Measurements from ENCODE around the gene CXCR5.

CXCR5 gene

GRCh38 chr11:118916842-118917388 lies 33.2 kb downstream of the CXCR5 start:
- Histone ChIP-seq H3K27ac (ENCODE audit: low read depth, low read length) (peak overlapping the region; percentile 94), H3K4me1 (ENCODE audit: insufficient read depth, low read length) (peaks cover 97% of the 10 kb centered on the region), H3K9me3 (ENCODE audit: low read length) (no peaks in the 10 kb centered on the region), H3K4me3 (ENCODE audit: low read depth in 1 of 2, low read length in 2 of 2) (peak overlapping the region; percentile 8 to 9), H3K27me3 (ENCODE audit: control insufficient read depth in 1 of 2, insufficient read depth in 2 of 2, low read length in 2 of 2) (no peaks in the 10 kb centered on the region), H3K9ac (ENCODE audit: low read length) (peak overlapping the region; percentile 72), H3K36me3 (ENCODE audit: insufficient read depth, low read length) (no peaks in the 10 kb centered on the region)

- Histone ChIP-seq H3K27ac (ENCODE audit: low read depth, low read length) (peak overlapping the region; percentile 94), H3K9ac (ENCODE audit: low read length) (peak overlapping the region; percentile 69), H3K4me1 (ENCODE audit: insufficient read depth, low read length) (peaks cover 94% of the 10 kb centered on the region), H3K36me3 (ENCODE audit: insufficient read depth, low read length) (no peaks in the 10 kb centered on the region), H3K27me3 (ENCODE audit: control insufficient read depth in 1 of 2, insufficient read depth in 2 of 2, low read length in 2 of 2) (no peaks in the 10 kb centered on the region), H3K9me3 (ENCODE audit: low read length) (no peaks in the 10 kb centered on the region), H3K4me3 (ENCODE audit: low read depth in 1 of 2, low read length in 2 of 2) (peak overlapping the region in 1 of 2 donors; percentile 46)
Observed at GRCh38 chr11:118917481-118918127, 33.9 kb downstream of the CXCR5 start.

- no peaks in the 10 kb centered on the region for H3K27me3 ChIP-seq (ENCODE audit: control insufficient read depth in 1 of 2, insufficient read depth in 2 of 2, low read length in 2 of 2)
- H3K9ac ChIP-seq (ENCODE audit: low read length) = peak overlapping the region; percentile 69
- peak overlapping the region; percentile 16 to 46 for H3K4me3 ChIP-seq (ENCODE audit: low read depth in 1 of 2, low read length in 2 of 2)
- H3K27ac ChIP-seq (ENCODE audit: low read depth, low read length) = peak overlapping the region; percentile 94
- H3K36me3 ChIP-seq (ENCODE audit: insufficient read depth, low read length) = peaks cover 2% of the 10 kb centered on the region
- H3K9me3 ChIP-seq (ENCODE audit: low read length) = no peaks in the 10 kb centered on the region
- H3K4me1 ChIP-seq (ENCODE audit: insufficient read depth, low read length) = peaks cover 94% of the 10 kb centered on the region
Observed at GRCh38 chr11:118918128-118918685, 34.5 kb downstream of the CXCR5 start.

- Histone ChIP-seq H3K9ac (ENCODE audit: low read length) (peak overlapping the region; percentile 69), H3K27me3 (ENCODE audit: control insufficient read depth in 1 of 2, insufficient read depth in 2 of 2, low read length in 2 of 2) (no peaks in the 10 kb centered on the region), H3K4me1 (ENCODE audit: insufficient read depth, low read length) (peaks cover 94% of the 10 kb centered on the region), H3K36me3 (ENCODE audit: insufficient read depth, low read length) (peaks cover 5% of the 10 kb centered on the region), H3K4me3 (ENCODE audit: low read depth in 1 of 2, low read length in 2 of 2) (peak overlapping the region; percentile 16 to 95), H3K9me3 (ENCODE audit: low read length) (no peaks in the 10 kb centered on the region), H3K27ac (ENCODE audit: low read depth, low read length) (peak overlapping the region; percentile 97)
Observed at GRCh38 chr11:118918686-118919280, 35.1 kb downstream of the CXCR5 start.

GRCh38 chr11:118921121-118921928 lies 37.6 kb downstream of the CXCR5 start:
- peaks cover 5% of the 10 kb centered on the region for H3K36me3 ChIP-seq (ENCODE audit: insufficient read depth, low read length)
- H3K4me1 ChIP-seq (ENCODE audit: insufficient read depth, low read length) = peaks cover 75% of the 10 kb centered on the region
- peak overlapping the region; percentile 97 for H3K27ac ChIP-seq (ENCODE audit: low read depth, low read length)
- peak overlapping the region; percentile 93 to 95 for H3K4me3 ChIP-seq (ENCODE audit: low read depth in 1 of 2, low read length in 2 of 2)
- no peaks in the 10 kb centered on the region for H3K9me3 ChIP-seq (ENCODE audit: low read length)
- peak overlapping the region; percentile 89 for H3K9ac ChIP-seq (ENCODE audit: low read length)
- H3K27me3 ChIP-seq (ENCODE audit: control insufficient read depth in 1 of 2, insufficient read depth in 2 of 2, low read length in 2 of 2) = no peaks in the 10 kb centered on the region

- Histone ChIP-seq H3K4me3 (ENCODE audit: low read depth in 1 of 2, low read length in 2 of 2) (peak overlapping the region; percentile 93 to 95), H3K4me1 (ENCODE audit: insufficient read depth, low read length) (peaks cover 71% of the 10 kb centered on the region), H3K27me3 (ENCODE audit: control insufficient read depth in 1 of 2, insufficient read depth in 2 of 2, low read length in 2 of 2) (no peaks in the 10 kb centered on the region), H3K36me3 (ENCODE audit: insufficient read depth, low read length) (peaks cover 5% of the 10 kb centered on the region), H3K27ac (ENCODE audit: low read depth, low read length) (peak overlapping the region; percentile 97), H3K9ac (ENCODE audit: low read length) (peak overlapping the region; percentile 93), H3K9me3 (ENCODE audit: low read length) (no peaks in the 10 kb centered on the region)
Observed at GRCh38 chr11:118921929-118922744, 38.4 kb downstream of the CXCR5 start.

GRCh38 chr11:118922745-118923627 lies 39.3 kb downstream of the CXCR5 start:
- Histone ChIP-seq H3K4me3 (ENCODE audit: low read depth in 1 of 2, low read length in 2 of 2) (peak overlapping the region; percentile 93 to 95), H3K4me1 (ENCODE audit: insufficient read depth, low read length) (peaks cover 71% of the 10 kb centered on the region), H3K27ac (ENCODE audit: low read depth, low read length) (peak overlapping the region; percentile 97), H3K36me3 (ENCODE audit: insufficient read depth, low read length) (peaks cover 5% of the 10 kb centered on the region), H3K9ac (ENCODE audit: low read length) (peak overlapping the region; percentile 93), H3K27me3 (ENCODE audit: control insufficient read depth in 1 of 2, insufficient read depth in 2 of 2, low read length in 2 of 2) (no peaks in the 10 kb centered on the region), H3K9me3 (ENCODE audit: low read length) (no peaks in the 10 kb centered on the region)

- Histone ChIP-seq H3K9me3 (ENCODE audit: low read length) (no peaks in the 10 kb centered on the region), H3K4me1 (ENCODE audit: insufficient read depth, low read length) (peaks cover 67% of the 10 kb centered on the region), H3K4me3 (ENCODE audit: low read depth in 1 of 2, low read length in 2 of 2) (peak overlapping the region; percentile 93 to 95), H3K36me3 (ENCODE audit: insufficient read depth, low read length) (peaks cover 5% of the 10 kb centered on the region), H3K27ac (ENCODE audit: low read depth, low read length) (peak overlapping the region; percentile 97), H3K9ac (ENCODE audit: low read length) (peak overlapping the region; percentile 93), H3K27me3 (ENCODE audit: control insufficient read depth in 1 of 2, insufficient read depth in 2 of 2, low read length in 2 of 2) (no peaks in the 10 kb centered on the region)
Observed at GRCh38 chr11:118923721-118924587, 40.3 kb downstream of the CXCR5 start.

Measured in muscle layer of colon (tissue), 2 donors.